DOHH2 (cell line): ENCODE results near the gene SRGAP1.

Source experiments
- H3F3A ChIP-seq: fragments of 200-600 bp; sonication (generic), shearing (Covaris generic); 2 replicates; pipeline ENCODE4 v1.6.0; 2016; ENCODE audit warnings: antibody characterized with exemption, mild to moderate bottlenecking; ENCODE audit not compliant: control insufficient read depth, insufficient read depth
- H3K27ac ChIP-seq: fragments of 200-600 bp; sonication (generic); 2 replicates; pipeline ENCODE4 v1.5.1; 2014; ENCODE audit warnings: low read depth, mild to moderate bottlenecking, low read length, moderate library complexity
- H3K27me3 ChIP-seq: fragments of 200-600 bp; sonication (generic); 2 replicates; pipeline ENCODE4 v1.6.1; 2014; ENCODE audit warnings: mild to moderate bottlenecking, low read length, mixed read lengths; ENCODE audit not compliant: control insufficient read depth
- H3K36me3 ChIP-seq: fragments of 200-600 bp; sonication (generic); 2 replicates; pipeline ENCODE4 v1.6.1; 2014; ENCODE audit warnings: mild to moderate bottlenecking, low read length, moderate library complexity, mixed read lengths; ENCODE audit not compliant: control insufficient read depth
- H3K4me1 ChIP-seq: fragments of 200-600 bp; sonication (generic); 2 replicates; pipeline ENCODE4 v1.6.1; 2014; ENCODE audit warnings: mild to moderate bottlenecking, low read length, mixed read lengths; ENCODE audit not compliant: control insufficient read depth
- H3K4me2 ChIP-seq: fragments of 200-600 bp; sonication (generic); 2 replicates; pipeline ENCODE4 v1.6.0; 2014; ENCODE audit warnings: mild to moderate bottlenecking, low read length, moderate library complexity
- H3K4me3 ChIP-seq: fragments of 200-600 bp; sonication (generic); 2 replicates; pipeline ENCODE4 v1.5.1; 2014; ENCODE audit warnings: mild to moderate bottlenecking, low read length, mixed read lengths
- H3K79me2 ChIP-seq: fragments of 200-600 bp; sonication (generic); 2 replicates; pipeline ENCODE4 v1.6.1; 2014; ENCODE audit warnings: mild to moderate bottlenecking, low read length, mixed read lengths; ENCODE audit not compliant: control insufficient read depth
- H3K9me2 ChIP-seq: fragments of 200-600 bp; sonication (generic); replicated peaks from 2 replicates; pipeline ENCODE4 v1.6.1; 2014; ENCODE audit warnings: mild to moderate bottlenecking, low read length, mixed read lengths; ENCODE audit not compliant: control insufficient read depth
- H3K9me3 ChIP-seq: fragments of 200-600 bp; sonication (generic); 2 replicates; pipeline ENCODE4 v1.6.1; 2014; ENCODE audit warnings: antibody characterized with exemption, low read length, mixed read lengths; ENCODE audit not compliant: control insufficient read depth, insufficient read depth
- H4K20me1 ChIP-seq: fragments of 200-600 bp; sonication (generic); 2 replicates; pipeline ENCODE4 v1.6.0; 2014; ENCODE audit warnings: low read depth, mild to moderate bottlenecking, antibody characterized with exemption, low read length, moderate library complexity; ENCODE audit not compliant: control insufficient read depth, insufficient read depth
- EZH2phosphoT487 ChIP-seq: fragments of 200-600 bp; sonication (generic); IDR thresholded peaks from 2 replicates; pipeline ENCODE4 v1.6.1; 2017; ENCODE audit warnings: borderline replicate concordance, mild to moderate bottlenecking, antibody characterized with exemption, low read length, moderate library complexity, mixed read lengths
- TF ChIP-seq, protein P1 (sequence below): fragments of 200-600 bp; sonication (generic); IDR thresholded peaks from one replicate; pipeline ENCODE4 v1.5.1; 2014; ENCODE audit warnings: antibody characterized with exemption, mild to moderate bottlenecking, low read depth, low read length; ENCODE audit not compliant: poor library complexity, severe bottlenecking

The SRGAP1 gene

DNA sequence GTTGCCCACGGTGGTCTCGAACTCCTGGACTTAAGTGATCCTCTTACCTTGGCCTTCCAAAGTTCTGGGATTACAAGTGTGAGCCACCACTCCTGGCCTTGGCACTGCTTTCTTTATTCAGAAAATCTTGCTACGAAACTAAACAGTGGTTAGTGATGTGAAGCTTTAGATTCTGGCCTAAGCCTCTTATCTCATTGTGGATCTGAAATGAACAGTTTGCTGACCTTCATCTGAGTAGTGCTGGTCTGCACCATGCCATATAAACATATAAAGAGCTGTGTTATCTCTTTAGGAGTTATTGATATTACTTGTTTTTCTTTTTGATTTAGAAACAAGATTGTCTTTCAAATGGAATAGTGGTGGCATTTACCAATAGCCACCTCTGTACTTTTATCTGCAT lies 22.6 kb downstream of the SRGAP1 start:
- Histone ChIP-seq H3K27ac (no peak overlapping the region), H3K79me2 (no peaks in the 10 kb centered on the region)
- TF ChIP-seq, protein P1, sequence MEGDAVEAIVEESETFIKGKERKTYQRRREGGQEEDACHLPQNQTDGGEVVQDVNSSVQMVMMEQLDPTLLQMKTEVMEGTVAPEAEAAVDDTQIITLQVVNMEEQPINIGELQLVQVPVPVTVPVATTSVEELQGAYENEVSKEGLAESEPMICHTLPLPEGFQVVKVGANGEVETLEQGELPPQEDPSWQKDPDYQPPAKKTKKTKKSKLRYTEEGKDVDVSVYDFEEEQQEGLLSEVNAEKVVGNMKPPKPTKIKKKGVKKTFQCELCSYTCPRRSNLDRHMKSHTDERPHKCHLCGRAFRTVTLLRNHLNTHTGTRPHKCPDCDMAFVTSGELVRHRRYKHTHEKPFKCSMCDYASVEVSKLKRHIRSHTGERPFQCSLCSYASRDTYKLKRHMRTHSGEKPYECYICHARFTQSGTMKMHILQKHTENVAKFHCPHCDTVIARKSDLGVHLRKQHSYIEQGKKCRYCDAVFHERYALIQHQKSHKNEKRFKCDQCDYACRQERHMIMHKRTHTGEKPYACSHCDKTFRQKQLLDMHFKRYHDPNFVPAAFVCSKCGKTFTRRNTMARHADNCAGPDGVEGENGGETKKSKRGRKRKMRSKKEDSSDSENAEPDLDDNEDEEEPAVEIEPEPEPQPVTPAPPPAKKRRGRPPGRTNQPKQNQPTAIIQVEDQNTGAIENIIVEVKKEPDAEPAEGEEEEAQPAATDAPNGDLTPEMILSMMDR: no peak
- no peak for TF ChIP-seq EZH2phosphoT487

DNA sequence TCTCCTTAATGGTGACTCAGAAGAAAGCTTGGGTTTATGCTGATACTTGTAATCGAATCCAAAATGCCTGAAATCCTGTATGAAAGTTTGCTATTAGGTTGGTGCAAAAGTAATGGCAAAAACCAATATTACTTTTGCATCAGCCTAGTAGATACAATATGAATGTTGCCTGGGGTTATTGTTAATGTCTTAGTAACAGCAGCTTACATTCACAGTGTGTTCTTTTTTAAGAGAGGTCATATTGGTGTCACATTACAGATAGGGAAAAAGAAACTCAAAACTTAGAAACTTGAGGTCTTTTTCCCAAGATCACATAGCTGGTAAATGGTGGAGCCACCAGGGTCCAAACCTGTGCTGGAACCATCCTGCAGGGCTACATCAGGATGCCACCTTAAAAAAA lies 25.2 kb downstream of the SRGAP1 start:
- Histone ChIP-seq H3K4me2 (no peak overlapping the region), H3K4me1 (no peaks in the 10 kb centered on the region), H3K79me2 (no peaks in the 10 kb centered on the region), H3F3A (no peaks in the 10 kb centered on the region), H3K4me3 (no peak overlapping the region), H4K20me1 (no peaks in the 10 kb centered on the region), H3K9me3 (no peaks in the 10 kb centered on the region), H3K27me3 (no peaks in the 10 kb centered on the region), H3K27ac (no peak overlapping the region), H3K9me2 (no peaks in the 10 kb centered on the region), H3K36me3 (no peaks in the 10 kb centered on the region)
- TF ChIP-seq, protein P1: no peak
- TF ChIP-seq EZH2phosphoT487: no peak

More for the DNA sequence above, 22.6 kb downstream of the SRGAP1 start:
- Histone ChIP-seq H3F3A (no peaks in the 10 kb centered on the region), H3K36me3 (no peaks in the 10 kb centered on the region), H4K20me1 (no peaks in the 10 kb centered on the region), H3K27me3 (no peaks in the 10 kb centered on the region), H3K4me3 (no peak overlapping the region), H3K4me1 (no peaks in the 10 kb centered on the region), H3K9me3 (no peaks in the 10 kb centered on the region), H3K9me2 (no peaks in the 10 kb centered on the region), H3K4me2 (no peak overlapping the region)

DNA sequence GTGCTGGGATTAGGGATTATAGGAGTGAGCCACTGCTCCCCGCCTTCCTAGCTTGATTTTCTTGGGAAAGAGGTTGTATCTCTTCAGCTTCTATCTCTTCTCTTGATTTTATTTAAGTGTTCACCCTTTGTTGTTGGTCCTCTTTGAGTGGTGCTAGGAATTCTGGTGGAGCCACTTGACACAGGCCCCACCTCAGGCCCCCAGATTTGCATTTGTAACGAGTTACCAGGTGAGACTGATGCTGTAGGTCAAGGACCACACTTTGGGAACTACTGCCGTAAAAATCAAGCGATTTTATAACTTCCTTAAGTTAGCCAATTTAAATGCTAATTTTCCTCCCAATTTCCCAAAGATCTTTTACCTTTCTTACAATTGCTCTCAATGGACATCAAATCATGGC lies 26.3 kb downstream of the SRGAP1 start:
- Histone ChIP-seq H3K36me3 (no peaks in the 10 kb centered on the region), H3K27me3 (no peaks in the 10 kb centered on the region), H3K4me3 (no peak overlapping the region), H3K4me1 (no peaks in the 10 kb centered on the region), H3K79me2 (no peaks in the 10 kb centered on the region), H3F3A (no peaks in the 10 kb centered on the region), H3K4me2 (no peak overlapping the region), H3K27ac (no peak overlapping the region), H3K9me3 (no peaks in the 10 kb centered on the region), H3K9me2 (no peaks in the 10 kb centered on the region), H4K20me1 (no peaks in the 10 kb centered on the region)
- TF ChIP-seq, protein P1: no peak
- no peak for TF ChIP-seq EZH2phosphoT487
